K562 (cell line): ENCODE results near the gene ZNF222. TPM values are rescaled to one million over a fixed set of nuclear protein-coding genes. Genes with fewer than 3 reads are reported as not detected.
A peak's percentile ranks its signal among the peaks of the same experiment; 100 is the strongest.

ENCODE experiments used
- CSDE1 ChIP-seq, 2 experiments: fragments of 450-650 bp; IDR thresholded peaks; 2 replicates each; pipeline ENCODE4 v1.6.1; 2016; ENCODE audit warnings: mild to moderate bottlenecking in 1 of 2
- FOXK2 ChIP-seq, 2 experiments: fragments of 450-650 bp; IDR thresholded peaks in 1 of 2; conservative IDR thresholded peaks in 1 of 2; 2 replicates each; pipeline ENCODE4 v1.6.1; 2016; ENCODE audit warnings: low read depth in 2 of 2, mild to moderate bottlenecking in 1 of 2
- FOXP1 ChIP-seq: sonication (generic); formaldehyde crosslinking; IDR thresholded peaks from 2 replicates; pipeline ENCODE4 v1.8.0; 2022; ENCODE audit warnings: mild to moderate bottlenecking, missing genetic modification reagents
- IFI16 ChIP-seq: fragments of 250-450 bp; sonication (Bioruptor Pico); IDR thresholded peaks from 2 replicates; pipeline ENCODE4 v2.1.2; 2022; ENCODE audit warnings: mild to moderate bottlenecking, inconsistent platforms
- LARP7 ChIP-seq: fragments of 450-650 bp; IDR thresholded peaks from 2 replicates; pipeline ENCODE4 v1.6.1; 2016
- MAFG ChIP-seq: fragments of 450-650 bp; conservative IDR thresholded peaks from 2 replicates; pipeline ENCODE4 v1.6.1; 2016; ENCODE audit warnings: missing genetic modification characterization, missing compliant biosample characterization
- MBD2 ChIP-seq: sonication (generic); IDR thresholded peaks from 2 replicates; pipeline ENCODE4 v1.6.1; 2016; ENCODE audit warnings: low read depth, borderline replicate concordance
- NEUROD1 ChIP-seq: fragments of 150-350 bp; IDR thresholded peaks from 2 replicates; pipeline ENCODE4 v1.6.1; 2014; ENCODE audit warnings: borderline replicate concordance, low read length, low read depth; ENCODE audit not compliant: partially characterized antibody
- SMAD4 ChIP-seq: fragments of 250-450 bp; sonication (Bioruptor Pico); conservative IDR thresholded peaks from 2 replicates; pipeline ENCODE4 v1.8.0; 2021; ENCODE audit warnings: inconsistent platforms, mild to moderate bottlenecking, moderate library complexity
- SMARCA4 ChIP-seq: fragments of 450-650 bp; IDR thresholded peaks from 2 replicates; pipeline ENCODE4 v1.6.1; 2016
- SPI1 ChIP-seq: IDR thresholded peaks from 2 replicates; pipeline ENCODE4 v1.6.1; 2011; ENCODE audit warnings: low read depth, low read length, control low read depth, borderline replicate concordance
- TGIF2 ChIP-seq: sonication (generic); formaldehyde crosslinking; IDR thresholded peaks from 2 replicates; pipeline ENCODE4 v1.8.1; 2022; ENCODE audit warnings: mild to moderate bottlenecking, missing genetic modification reagents, moderate library complexity
- ZNF174 ChIP-seq: fragments of 250-450 bp; sonication (Bioruptor Pico); IDR thresholded peaks from 2 replicates; pipeline ENCODE4 v1.4.0; 2020; ENCODE audit warnings: mild to moderate bottlenecking
- ZNF324 ChIP-seq: fragments of 250-450 bp; sonication (Bioruptor Pico); IDR thresholded peaks from 2 replicates; pipeline ENCODE4 v1.4.0; 2020; ENCODE audit warnings: mild to moderate bottlenecking
- ZSCAN29 ChIP-seq: fragments of 450-650 bp; IDR thresholded peaks from 2 replicates; pipeline ENCODE4 v1.6.1; 2017
- polyA plus RNA-seq, 8 experiments: library from polyadenylated mRNA; depleted of rRNA in 4 of 8; stranded (reverse) in 5 of 8; unstranded in 3 of 8; fragments of >200 nt; fragmentation: Nextera tagmentation in 2 of 8; fragmentation: Illumina TruSeq in 1 of 8; extraction: Ambion mirVana in 2 of 8; extraction: Trizol in 1 of 8; gene quantifications; 2 replicates each; pipeline versions ENCODE4 v1.2.1 to v1.2.3, GENCODE V29; 2011 to 2014; ENCODE audit warnings: inconsistent platforms in 1 of 8, missing spikeins in 1 of 8
- total RNA-seq, 7 experiments: library from RNA; depleted of rRNA in 6 of 7; stranded (reverse); fragments of >200 nt in 6 of 7; fragmentation: Illumina TruSeq in 2 of 7; extraction: Trizol in 2 of 7; gene quantifications; 2 replicates each; pipeline versions ENCODE4 v1.2.1 to v1.2.3, GENCODE V29; 2011 to 2021; ENCODE audit warnings: low replicate concordance in 1 of 7
- TF ChIP-seq, protein P1 (sequence below), 2 experiments: fragments of 450-650 bp in 1 of 2; sonication (generic) in 1 of 2; formaldehyde crosslinking in 1 of 2; IDR thresholded peaks in 1 of 2; conservative IDR thresholded peaks in 1 of 2; 2 replicates each; pipeline versions ENCODE4 v1.6.1 to v1.8.1; 2016 to 2023; ENCODE audit warnings: mild to moderate bottlenecking in 2 of 2, moderate library complexity in 2 of 2, inconsistent platforms in 1 of 2, missing genetic modification reagents in 1 of 2
- TF ChIP-seq, protein P2 (sequence below): IDR thresholded peaks from 2 replicates; pipeline ENCODE4 v1.6.1; 2012; ENCODE audit warnings: low read depth, low read length, improper control_type of control experiment, borderline replicate concordance
- TF ChIP-seq, protein P3 (sequence below): fragments of 250-450 bp; sonication (Bioruptor Pico); IDR thresholded peaks from 2 replicates; pipeline ENCODE4 v1.4.0; 2020
- TF ChIP-seq, protein P4 (sequence below): fragments of 250-450 bp; sonication (Bioruptor Pico); IDR thresholded peaks from 2 replicates; pipeline ENCODE4 v1.8.0; 2022; ENCODE audit warnings: inconsistent platforms, mild to moderate bottlenecking, moderate library complexity, borderline replicate concordance

ZNF222 gene
- total and polyA plus RNA-seq, 9 of the 15 experiments (the other 6 are each of a cell fraction or from before 2014, with no cell fraction given), result 2.3 to 4.5 (median 3.0) TPM

DNA sequence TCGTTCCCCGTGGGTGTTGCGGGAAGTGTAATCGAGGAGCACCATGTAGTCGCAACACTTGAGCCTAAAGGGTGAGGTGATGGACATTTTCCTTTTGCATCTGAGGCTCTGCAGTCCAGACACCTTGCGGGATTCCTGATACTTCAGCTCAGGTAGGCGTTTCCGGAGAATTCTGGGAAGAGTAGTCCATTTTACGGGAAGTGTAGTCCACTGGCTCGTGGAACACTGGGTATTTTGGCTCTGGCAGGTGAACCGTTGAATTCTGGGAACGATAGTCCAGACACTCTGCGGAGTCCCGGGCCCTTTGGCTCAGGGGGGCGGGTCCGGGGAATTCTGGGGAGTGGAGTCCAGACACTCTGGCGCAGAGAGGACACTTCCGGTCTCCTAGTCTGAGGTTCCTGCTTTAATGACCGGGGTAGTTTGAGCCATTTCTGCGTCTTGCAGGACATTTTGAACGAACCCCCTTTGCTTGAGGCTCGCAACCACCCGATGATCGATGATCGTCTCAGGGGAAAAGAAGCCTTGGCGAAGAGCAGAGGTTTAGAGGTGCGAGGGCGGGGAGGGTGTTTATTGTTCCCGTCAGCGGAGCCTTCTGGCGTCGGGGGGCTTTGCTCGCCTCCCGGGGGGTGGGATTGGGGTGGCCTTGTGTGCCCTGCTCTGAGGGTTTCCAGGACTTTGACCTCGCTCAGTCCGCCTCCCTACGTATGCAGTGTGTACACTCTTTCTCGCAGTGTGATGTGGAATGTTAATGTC is 26.6 kb downstream of the ZNF222 start, which contains the start of gene ZNF223 (continued):
- TF ChIP-seq, protein P1, sequence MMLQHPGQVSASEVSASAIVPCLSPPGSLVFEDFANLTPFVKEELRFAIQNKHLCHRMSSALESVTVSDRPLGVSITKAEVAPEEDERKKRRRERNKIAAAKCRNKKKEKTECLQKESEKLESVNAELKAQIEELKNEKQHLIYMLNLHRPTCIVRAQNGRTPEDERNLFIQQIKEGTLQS (IDR thresholded peaks at IDR 0.05), result no peak
- TF ChIP-seq, protein P1 (CRISPR knock-in tag; conservative IDR thresholded peaks at IDR 0.05), result no peak
- TF ChIP-seq MBD2, result 0 out of 2 replicates have a peak, but pooled peaks have one; percentile 42
- TF ChIP-seq, protein P2, sequence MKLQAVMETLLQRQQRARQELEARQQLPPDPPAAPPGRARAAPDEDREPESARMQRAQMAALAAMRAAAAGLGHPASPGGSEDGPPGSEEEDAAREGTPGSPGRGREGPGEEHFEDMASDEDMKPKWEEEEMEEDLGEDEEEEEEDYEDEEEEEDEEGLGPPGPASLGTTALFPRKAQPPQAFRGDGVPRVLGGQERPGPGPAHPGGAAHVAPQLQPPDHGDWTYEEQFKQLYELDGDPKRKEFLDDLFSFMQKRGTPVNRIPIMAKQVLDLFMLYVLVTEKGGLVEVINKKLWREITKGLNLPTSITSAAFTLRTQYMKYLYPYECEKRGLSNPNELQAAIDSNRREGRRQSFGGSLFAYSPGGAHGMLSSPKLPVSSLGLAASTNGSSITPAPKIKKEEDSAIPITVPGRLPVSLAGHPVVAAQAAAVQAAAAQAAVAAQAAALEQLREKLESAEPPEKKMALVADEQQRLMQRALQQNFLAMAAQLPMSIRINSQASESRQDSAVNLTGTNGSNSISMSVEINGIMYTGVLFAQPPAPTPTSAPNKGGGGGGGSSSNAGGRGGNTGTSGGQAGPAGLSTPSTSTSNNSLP, result no peak
- TF ChIP-seq SMAD4 (CRISPR knock-in tag), result peak; percentile 45; the same call in 1 of the 2 replicates
- TF ChIP-seq SPI1, result peak; percentile 41; the same call in 1 of the 2 replicates
- no peak for TF ChIP-seq LARP7
- no peak for TF ChIP-seq ZNF324 (CRISPR knock-in tag)
- TF ChIP-seq ZNF174, result no peak
- TF ChIP-seq, protein P3, sequence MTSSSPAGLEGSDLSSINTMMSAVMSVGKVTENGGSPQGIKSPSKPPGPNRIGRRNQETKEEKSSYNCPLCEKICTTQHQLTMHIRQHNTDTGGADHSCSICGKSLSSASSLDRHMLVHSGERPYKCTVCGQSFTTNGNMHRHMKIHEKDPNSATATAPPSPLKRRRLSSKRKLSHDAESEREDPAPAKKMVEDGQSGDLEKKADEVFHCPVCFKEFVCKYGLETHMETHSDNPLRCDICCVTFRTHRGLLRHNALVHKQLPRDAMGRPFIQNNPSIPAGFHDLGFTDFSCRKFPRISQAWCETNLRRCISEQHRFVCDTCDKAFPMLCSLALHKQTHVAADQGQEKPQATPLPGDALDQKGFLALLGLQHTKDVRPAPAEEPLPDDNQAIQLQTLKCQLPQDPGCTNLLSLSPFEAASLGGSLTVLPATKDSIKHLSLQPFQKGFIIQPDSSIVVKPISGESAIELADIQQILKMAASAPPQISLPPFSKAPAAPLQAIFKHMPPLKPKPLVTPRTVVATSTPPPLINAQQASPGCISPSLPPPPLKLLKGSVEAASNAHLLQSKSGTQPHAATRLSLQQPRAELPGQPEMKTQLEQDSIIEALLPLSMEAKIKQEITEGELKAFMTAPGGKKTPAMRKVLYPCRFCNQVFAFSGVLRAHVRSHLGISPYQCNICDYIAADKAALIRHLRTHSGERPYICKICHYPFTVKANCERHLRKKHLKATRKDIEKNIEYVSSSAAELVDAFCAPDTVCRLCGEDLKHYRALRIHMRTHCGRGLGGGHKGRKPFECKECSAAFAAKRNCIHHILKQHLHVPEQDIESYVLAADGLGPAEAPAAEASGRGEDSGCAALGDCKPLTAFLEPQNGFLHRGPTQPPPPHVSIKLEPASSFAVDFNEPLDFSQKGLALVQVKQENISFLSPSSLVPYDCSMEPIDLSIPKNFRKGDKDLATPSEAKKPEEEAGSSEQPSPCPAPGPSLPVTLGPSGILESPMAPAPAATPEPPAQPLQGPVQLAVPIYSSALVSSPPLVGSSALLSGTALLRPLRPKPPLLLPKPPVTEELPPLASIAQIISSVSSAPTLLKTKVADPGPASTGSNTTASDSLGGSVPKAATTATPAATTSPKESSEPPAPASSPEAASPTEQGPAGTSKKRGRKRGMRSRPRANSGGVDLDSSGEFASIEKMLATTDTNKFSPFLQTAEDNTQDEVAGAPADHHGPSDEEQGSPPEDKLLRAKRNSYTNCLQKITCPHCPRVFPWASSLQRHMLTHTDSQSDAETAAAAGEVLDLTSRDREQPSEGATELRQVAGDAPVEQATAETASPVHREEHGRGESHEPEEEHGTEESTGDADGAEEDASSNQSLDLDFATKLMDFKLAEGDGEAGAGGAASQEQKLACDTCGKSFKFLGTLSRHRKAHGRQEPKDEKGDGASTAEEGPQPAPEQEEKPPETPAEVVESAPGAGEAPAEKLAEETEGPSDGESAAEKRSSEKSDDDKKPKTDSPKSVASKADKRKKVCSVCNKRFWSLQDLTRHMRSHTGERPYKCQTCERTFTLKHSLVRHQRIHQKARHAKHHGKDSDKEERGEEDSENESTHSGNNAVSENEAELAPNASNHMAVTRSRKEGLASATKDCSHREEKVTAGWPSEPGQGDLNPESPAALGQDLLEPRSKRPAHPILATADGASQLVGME (CRISPR knock-in tag), result no peak
- TF ChIP-seq SMARCA4, result no peak
- TF ChIP-seq ZSCAN29, result no peak
- TF ChIP-seq IFI16 (CRISPR knock-in tag), result no peak
- no peak for TF ChIP-seq TGIF2 (CRISPR knock-in tag)
- no peak for TF ChIP-seq MAFG (tag)
- no peak for TF ChIP-seq FOXP1 (CRISPR knock-in tag)
- TF ChIP-seq, protein P4, sequence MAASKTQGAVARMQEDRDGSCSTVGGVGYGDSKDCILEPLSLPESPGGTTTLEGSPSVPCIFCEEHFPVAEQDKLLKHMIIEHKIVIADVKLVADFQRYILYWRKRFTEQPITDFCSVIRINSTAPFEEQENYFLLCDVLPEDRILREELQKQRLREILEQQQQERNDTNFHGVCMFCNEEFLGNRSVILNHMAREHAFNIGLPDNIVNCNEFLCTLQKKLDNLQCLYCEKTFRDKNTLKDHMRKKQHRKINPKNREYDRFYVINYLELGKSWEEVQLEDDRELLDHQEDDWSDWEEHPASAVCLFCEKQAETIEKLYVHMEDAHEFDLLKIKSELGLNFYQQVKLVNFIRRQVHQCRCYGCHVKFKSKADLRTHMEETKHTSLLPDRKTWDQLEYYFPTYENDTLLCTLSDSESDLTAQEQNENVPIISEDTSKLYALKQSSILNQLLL (CRISPR knock-in tag), result no peak
- TF ChIP-seq FOXK2 (conservative IDR thresholded peaks at IDR 0.05 in 1 of 2, IDR thresholded peaks at IDR 0.05 in 1 of 2; ENCODE audit: low read depth in 2 of 2), result no peak
- no peak for TF ChIP-seq NEUROD1
- TF ChIP-seq CSDE1 (IDR thresholded peaks at IDR 0.05), result no peak
